GM12878 (cell line): ENCODE data around the gene DCAF5.

Experiments used
- CBX3 ChIP-seq: fragments of 200-600 bp; sonication (generic); IDR thresholded peaks from 2 replicates; pipeline ENCODE4 v1.6.1; 2016; ENCODE audit warnings: low read depth, borderline replicate concordance
- EGR1 ChIP-seq, 2 experiments: IDR thresholded peaks; 1 replicate in 1 of 2; 2 replicates in 1 of 2; pipeline ENCODE4 v1.6.1; 2011 to 2012; ENCODE audit warnings: low read depth in 2 of 2, low read length in 2 of 2, borderline replicate concordance in 1 of 2, mild to moderate bottlenecking in 1 of 2, moderate library complexity in 1 of 2
- HDAC2 ChIP-seq: fragments of 200-600 bp; sonication (generic); IDR thresholded peaks from 2 replicates; pipeline ENCODE4 v1.6.1; 2017
- POLR2A ChIP-seq: IDR thresholded peaks from 2 replicates; pipeline ENCODE4 v1.6.1; 2011; ENCODE audit warnings: low read depth, mild to moderate bottlenecking, low read length
- POLR2AphosphoS5 ChIP-seq: IDR thresholded peaks from 2 replicates; pipeline ENCODE4 v1.6.1; 2011; ENCODE audit warnings: mild to moderate bottlenecking, low read length, inconsistent platforms
- SPI1 ChIP-seq: IDR thresholded peaks from 2 replicates; pipeline ENCODE4 v1.6.1; 2011; ENCODE audit warnings: low read depth, mild to moderate bottlenecking, low read length, moderate library complexity, borderline replicate concordance; ENCODE audit not compliant: insufficient read depth
- SRF ChIP-seq, 2 experiments: IDR thresholded peaks; 2 replicates each; pipeline ENCODE4 v1.6.1; 2011; ENCODE audit warnings: low read depth in 2 of 2, low read length in 2 of 2, mild to moderate bottlenecking in 1 of 2, moderate library complexity in 1 of 2
- ZBED1 ChIP-seq: IDR thresholded peaks from 2 replicates; pipeline ENCODE4 v1.6.1; 2016; ENCODE audit warnings: borderline replicate concordance
- TF ChIP-seq, protein P1 (sequence below): fragments of 450-650 bp; IDR thresholded peaks from 2 replicates; pipeline ENCODE4 v1.6.1; 2018; ENCODE audit warnings: mild to moderate bottlenecking, low read depth, moderate library complexity; ENCODE audit not compliant: partially characterized antibody
- TF ChIP-seq, protein P2 (sequence below), 3 experiments: IDR thresholded peaks in 2 of 3; conservative IDR thresholded peaks in 1 of 3; 2 replicates each; pipeline ENCODE4 v1.5.1; 2011; ENCODE audit warnings: low read depth in 3 of 3, low read length in 3 of 3, mild to moderate bottlenecking in 3 of 3, control low read depth in 2 of 3, moderate library complexity in 2 of 3, inconsistent platforms in 1 of 3, mixed read lengths in 1 of 3; ENCODE audit not compliant: control insufficient read depth in 2 of 3, insufficient read depth in 1 of 3; ENCODE audit errors: extremely low read depth in 1 of 3
- TF ChIP-seq, protein P3 (sequence below): fragments of 450-650 bp; IDR thresholded peaks from 2 replicates; pipeline ENCODE4 v1.6.1; 2018; ENCODE audit warnings: borderline replicate concordance, mild to moderate bottlenecking; ENCODE audit not compliant: partially characterized antibody
- TF ChIP-seq, protein P4 (sequence below): fragments of 450-650 bp; IDR thresholded peaks from 2 replicates; pipeline ENCODE4 v1.6.1; 2017; ENCODE audit warnings: mild to moderate bottlenecking

DNA sequence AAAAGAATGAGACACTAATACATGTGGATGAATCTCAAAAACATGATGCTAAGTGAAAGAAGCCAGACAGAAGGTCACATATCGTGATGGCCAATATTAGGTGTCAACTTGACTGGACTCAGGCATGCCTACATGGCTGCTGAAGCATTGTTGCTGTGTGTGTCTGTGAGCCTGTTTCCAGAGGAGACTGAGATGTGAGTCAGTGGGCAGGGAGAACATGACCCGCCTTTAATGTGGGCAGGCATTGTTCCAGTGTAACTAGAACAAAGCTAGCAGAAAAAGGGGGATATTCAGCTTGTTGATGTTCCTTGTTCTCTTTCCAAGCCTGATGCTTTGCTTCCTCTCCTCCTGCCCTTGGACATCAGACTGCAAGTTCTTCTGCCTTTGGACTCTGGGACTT, 47.6 kb downstream of the DCAF5 start:
- TF ChIP-seq SPI1 (no peak), SRF (IDR thresholded peaks at IDR 0.05; ENCODE audit: low read depth in 2 of 2, low read length in 2 of 2) (no peak), ZBED1 (no peak), HDAC2 (no peak), POLR2AphosphoS5 (no peak), EGR1 (IDR thresholded peaks at IDR 0.05; ENCODE audit: borderline replicate concordance in 1 of 2, low read depth in 2 of 2, low read length in 2 of 2) (no peak), POLR2A (no peak), CBX3 (no peak)
- TF ChIP-seq, protein P1, sequence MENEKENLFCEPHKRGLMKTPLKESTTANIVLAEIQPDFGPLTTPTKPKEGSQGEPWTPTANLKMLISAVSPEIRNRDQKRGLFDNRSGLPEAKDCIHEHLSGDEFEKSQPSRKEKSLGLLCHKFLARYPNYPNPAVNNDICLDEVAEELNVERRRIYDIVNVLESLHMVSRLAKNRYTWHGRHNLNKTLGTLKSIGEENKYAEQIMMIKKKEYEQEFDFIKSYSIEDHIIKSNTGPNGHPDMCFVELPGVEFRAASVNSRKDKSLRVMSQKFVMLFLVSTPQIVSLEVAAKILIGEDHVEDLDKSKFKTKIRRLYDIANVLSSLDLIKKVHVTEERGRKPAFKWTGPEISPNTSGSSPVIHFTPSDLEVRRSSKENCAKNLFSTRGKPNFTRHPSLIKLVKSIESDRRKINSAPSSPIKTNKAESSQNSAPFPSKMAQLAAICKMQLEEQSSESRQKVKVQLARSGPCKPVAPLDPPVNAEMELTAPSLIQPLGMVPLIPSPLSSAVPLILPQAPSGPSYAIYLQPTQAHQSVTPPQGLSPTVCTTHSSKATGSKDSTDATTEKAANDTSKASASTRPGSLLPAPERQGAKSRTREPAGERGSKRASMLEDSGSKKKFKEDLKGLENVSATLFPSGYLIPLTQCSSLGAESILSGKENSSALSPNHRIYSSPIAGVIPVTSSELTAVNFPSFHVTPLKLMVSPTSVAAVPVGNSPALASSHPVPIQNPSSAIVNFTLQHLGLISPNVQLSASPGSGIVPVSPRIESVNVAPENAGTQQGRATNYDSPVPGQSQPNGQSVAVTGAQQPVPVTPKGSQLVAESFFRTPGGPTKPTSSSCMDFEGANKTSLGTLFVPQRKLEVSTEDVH: no peak
- TF ChIP-seq, protein P2, sequence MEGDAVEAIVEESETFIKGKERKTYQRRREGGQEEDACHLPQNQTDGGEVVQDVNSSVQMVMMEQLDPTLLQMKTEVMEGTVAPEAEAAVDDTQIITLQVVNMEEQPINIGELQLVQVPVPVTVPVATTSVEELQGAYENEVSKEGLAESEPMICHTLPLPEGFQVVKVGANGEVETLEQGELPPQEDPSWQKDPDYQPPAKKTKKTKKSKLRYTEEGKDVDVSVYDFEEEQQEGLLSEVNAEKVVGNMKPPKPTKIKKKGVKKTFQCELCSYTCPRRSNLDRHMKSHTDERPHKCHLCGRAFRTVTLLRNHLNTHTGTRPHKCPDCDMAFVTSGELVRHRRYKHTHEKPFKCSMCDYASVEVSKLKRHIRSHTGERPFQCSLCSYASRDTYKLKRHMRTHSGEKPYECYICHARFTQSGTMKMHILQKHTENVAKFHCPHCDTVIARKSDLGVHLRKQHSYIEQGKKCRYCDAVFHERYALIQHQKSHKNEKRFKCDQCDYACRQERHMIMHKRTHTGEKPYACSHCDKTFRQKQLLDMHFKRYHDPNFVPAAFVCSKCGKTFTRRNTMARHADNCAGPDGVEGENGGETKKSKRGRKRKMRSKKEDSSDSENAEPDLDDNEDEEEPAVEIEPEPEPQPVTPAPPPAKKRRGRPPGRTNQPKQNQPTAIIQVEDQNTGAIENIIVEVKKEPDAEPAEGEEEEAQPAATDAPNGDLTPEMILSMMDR (IDR thresholded peaks at IDR 0.05 in 2 of 3, conservative IDR thresholded peaks at IDR 0.05 in 1 of 3; ENCODE audit: control insufficient read depth in 2 of 3, extremely low read depth in 1 of 3, insufficient read depth in 1 of 3, low read depth in 3 of 3, low read length in 3 of 3): no peak
- TF ChIP-seq, protein P3, sequence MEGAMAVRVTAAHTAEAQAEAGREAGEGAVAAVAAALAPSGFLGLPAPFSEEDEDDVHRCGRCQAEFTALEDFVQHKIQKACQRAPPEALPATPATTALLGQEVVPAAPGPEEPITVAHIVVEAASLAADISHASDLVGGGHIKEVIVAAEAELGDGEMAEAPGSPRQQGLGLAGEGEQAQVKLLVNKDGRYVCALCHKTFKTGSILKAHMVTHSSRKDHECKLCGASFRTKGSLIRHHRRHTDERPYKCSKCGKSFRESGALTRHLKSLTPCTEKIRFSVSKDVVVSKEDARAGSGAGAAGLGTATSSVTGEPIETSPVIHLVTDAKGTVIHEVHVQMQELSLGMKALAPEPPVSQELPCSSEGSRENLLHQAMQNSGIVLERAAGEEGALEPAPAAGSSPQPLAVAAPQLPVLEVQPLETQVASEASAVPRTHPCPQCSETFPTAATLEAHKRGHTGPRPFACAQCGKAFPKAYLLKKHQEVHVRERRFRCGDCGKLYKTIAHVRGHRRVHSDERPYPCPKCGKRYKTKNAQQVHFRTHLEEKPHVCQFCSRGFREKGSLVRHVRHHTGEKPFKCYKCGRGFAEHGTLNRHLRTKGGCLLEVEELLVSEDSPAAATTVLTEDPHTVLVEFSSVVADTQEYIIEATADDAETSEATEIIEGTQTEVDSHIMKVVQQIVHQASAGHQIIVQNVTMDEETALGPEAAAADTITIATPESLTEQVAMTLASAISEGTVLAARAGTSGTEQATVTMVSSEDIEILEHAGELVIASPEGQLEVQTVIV: no peak
- TF ChIP-seq, protein P4, sequence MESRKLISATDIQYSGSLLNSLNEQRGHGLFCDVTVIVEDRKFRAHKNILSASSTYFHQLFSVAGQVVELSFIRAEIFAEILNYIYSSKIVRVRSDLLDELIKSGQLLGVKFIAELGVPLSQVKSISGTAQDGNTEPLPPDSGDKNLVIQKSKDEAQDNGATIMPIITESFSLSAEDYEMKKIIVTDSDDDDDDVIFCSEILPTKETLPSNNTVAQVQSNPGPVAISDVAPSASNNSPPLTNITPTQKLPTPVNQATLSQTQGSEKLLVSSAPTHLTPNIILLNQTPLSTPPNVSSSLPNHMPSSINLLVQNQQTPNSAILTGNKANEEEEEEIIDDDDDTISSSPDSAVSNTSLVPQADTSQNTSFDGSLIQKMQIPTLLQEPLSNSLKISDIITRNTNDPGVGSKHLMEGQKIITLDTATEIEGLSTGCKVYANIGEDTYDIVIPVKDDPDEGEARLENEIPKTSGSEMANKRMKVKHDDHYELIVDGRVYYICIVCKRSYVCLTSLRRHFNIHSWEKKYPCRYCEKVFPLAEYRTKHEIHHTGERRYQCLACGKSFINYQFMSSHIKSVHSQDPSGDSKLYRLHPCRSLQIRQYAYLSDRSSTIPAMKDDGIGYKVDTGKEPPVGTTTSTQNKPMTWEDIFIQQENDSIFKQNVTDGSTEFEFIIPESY: no peak
